AG09319 (cell line): ENCODE measurements around the gene MSL1.

Experiments used
- DNase-seq: peaks from one replicate; pipeline ENCODE4 v3.0.0-alpha.2; 2010; ENCODE audit warnings: low read depth; ENCODE audit errors: extremely low read depth
- TF ChIP-seq, protein P1 (sequence below): IDR thresholded peaks from 2 replicates; pipeline ENCODE4 v1.5.1; 2011; ENCODE audit warnings: low read depth, mild to moderate bottlenecking, inconsistent platforms, low read length, moderate library complexity

MSL1 gene

DNA sequence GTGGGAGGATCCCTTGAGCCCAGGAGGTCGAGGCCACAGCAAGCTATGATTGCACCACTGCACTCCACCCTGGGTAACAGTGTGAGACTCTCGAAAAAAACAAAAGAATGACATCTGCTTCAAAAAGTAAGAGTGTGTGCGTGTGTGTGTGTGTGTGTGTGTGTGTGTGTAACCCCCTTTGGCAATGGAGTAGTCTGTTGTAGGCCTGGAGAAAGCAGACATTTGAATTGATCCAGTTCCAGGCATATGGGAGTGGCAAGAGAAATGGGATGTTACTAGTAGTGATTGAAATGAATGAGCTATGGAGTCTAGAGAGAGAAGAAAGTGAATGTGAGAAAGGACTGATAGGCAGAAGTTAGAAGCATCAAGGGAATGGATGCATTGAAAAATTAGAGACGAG, 28.5 kb downstream of the MSL1 start:
- no peak for DNase-seq
- TF ChIP-seq, protein P1, sequence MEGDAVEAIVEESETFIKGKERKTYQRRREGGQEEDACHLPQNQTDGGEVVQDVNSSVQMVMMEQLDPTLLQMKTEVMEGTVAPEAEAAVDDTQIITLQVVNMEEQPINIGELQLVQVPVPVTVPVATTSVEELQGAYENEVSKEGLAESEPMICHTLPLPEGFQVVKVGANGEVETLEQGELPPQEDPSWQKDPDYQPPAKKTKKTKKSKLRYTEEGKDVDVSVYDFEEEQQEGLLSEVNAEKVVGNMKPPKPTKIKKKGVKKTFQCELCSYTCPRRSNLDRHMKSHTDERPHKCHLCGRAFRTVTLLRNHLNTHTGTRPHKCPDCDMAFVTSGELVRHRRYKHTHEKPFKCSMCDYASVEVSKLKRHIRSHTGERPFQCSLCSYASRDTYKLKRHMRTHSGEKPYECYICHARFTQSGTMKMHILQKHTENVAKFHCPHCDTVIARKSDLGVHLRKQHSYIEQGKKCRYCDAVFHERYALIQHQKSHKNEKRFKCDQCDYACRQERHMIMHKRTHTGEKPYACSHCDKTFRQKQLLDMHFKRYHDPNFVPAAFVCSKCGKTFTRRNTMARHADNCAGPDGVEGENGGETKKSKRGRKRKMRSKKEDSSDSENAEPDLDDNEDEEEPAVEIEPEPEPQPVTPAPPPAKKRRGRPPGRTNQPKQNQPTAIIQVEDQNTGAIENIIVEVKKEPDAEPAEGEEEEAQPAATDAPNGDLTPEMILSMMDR = no peak

DNA sequence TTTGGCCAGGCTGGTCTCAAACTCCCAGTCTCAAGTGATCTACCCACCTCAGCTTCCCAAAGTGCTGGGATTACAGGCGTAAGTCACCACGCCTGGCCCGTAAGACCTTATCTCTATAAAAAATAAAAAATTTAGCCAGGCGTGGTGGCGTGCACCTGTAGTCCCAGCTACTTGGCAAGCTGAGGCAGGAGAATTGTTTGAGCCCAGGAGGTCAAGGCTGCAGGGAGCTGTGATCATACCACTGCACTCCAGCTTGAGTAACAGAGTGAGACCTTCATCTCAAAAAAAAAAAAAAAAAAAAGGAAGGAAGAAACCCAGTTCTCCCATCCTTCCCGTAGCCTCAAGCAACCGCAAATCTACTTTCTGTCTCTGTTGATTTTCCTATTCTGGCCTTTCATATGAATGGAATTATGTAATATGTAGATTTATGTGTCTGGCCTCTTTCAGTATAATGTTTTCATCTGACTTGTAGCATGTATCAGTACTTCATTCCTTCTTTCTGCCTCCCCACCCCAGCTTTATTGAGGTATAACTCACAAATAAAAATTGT, 29.7 kb downstream of the MSL1 start:
- TF ChIP-seq, protein P1 = no peak
- no peak for DNase-seq

DNA sequence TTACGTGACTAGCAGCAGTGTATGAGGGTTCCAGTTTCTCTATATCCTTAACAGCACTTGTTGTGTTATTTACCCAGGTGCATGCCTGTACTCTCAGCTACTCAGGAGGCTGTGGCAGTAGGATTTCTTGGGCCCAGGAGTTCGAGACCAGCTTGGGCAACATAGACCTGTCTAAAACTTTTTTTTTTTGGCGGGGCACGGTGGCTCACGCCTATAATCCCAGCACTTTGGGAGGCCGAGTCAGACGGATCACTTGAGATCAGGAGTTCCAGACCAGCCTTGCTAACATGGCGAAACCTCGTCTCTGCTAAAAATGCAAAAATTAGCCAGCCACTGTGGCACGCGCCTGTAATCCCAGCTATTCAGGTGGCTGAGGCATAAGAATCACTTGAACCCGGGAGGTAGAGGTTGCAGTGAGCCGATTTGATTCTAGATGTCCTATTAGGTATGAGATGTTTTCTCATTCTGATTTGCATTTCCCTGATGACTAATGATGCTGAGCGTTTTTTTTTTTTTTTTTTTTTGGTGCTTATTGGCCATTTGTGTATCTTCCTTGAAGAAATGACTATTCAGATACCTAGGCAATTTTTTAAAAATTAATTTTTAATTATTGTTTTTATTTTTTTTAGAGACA, 31.9 kb downstream of the MSL1 start:
- TF ChIP-seq, protein P1 = no peak
- DNase-seq = no peak

DNA sequence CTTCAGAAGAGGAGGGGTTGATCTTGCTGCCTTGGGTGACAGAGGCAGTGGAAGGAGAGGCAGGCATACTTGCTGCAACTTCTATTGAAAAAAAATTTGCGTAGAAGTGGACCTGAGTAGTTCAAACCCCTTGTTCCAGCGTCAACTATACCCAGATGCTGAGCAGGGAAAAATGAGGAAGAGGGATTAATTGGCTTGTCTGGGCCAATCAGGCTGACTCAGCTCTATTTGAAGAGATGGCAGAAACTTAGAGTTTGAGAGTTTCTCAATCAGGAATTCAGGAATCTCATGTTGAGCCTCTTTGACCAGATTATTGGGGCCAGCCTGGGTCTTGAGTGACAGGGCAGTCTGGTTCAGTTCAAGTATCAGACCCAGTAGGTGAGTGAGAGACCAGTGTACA, 36.2 kb downstream of the MSL1 start:
- DNase-seq = no peak

DNA sequence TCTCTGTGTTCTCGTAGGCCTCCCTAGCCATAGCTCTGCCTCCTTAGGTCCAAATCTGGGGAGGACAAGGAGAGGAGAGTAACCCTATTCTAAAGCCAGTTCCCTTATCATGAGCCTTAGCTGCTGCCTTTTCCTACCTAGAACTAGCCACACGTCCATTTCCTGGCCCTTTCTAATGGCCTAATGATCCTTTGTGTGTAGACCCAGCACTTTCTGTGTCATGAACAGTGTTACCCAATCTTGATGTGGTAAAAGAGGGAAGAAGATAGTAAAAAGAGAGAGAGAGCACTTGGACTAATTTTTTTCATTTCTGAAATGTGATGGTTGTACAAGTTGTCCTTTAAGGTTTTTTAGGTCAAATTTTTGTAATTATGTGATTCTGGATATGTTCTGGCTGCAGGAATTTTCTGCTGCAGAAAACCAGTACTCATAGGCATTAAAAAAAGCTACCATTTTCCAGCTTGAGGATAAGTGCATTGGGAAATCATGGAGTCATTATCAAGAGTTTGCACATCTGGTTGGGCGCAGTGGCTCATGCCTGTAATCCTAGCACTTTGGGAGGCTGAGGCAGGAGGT, 36.8 kb downstream of the MSL1 start:
- TF ChIP-seq, protein P1 = no peak
- DNase-seq = no peak

More for the DNA sequence above, 36.2 kb downstream of the MSL1 start:
- TF ChIP-seq, protein P1 = no peak

DNA sequence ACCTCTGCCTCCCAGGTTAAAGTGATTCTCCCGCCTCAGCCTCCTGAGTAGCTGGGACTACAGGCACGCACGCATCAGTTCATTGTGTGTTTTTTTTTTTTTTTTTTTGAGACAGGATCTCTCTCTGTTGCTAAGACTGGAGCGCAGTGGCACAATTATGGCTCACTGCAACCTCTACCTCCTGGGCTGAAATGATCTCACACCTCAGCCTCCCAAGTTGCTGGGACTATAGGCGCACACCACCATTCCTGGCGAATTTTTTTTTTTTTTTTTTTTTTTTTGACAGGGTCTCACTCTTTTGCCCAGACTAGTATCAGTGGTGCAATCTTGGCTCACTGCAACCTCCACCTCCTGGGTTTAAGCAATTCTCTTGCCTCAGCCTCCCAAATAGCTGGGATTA, 37.7 kb downstream of the MSL1 start:
- no peak for DNase-seq
- TF ChIP-seq, protein P1 = no peak

DNA sequence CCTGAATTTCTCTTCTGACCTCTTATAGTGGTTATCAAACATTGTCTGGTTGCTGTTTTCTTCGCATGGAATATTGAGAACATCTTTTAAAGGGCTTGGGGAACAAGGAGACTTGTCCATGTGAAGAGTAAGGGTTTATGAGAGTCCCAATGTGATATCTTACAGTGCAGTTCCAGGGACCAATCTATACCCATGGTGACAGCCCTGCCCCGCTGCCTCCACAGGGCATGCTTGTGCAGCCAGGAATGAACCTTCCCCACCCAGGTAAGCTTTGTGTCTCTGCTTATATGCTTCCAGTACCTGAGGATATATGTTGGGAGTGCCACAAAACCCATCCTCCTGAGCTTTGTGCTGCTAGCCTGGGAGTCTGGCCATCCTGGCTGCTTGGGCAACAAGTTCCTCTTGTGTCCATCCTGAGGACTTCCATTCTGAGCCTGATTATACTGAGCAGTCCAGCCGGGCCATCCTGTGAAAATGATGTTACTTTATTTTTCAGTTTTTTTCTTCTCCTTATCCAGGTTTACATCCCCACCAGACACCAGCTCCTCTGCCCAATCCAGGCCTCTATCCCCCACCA, 46.0 kb downstream of the MSL1 start:
- DNase-seq = no peak
- TF ChIP-seq, protein P1 = no peak
